ENCODE results near the gene ZACN.

DNA sequence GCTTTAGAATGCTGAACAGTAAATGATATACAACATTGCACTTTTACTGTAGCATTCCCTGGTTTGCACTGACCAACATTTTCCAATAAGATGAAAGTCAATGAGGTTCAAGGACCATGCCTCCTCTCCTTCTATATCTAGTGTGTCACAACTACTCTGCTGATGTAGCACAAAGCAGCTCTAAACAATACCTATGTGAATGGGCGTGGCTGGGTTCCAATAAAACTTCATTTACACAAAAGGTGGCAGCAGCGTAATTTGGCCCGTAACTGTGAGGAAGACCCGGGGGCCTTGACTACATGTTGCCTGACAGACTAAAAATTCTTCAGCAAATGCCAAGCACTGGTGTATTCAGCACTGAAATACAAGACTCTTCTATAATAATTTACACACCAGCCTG, 13.2 kb upstream of the ZACN start:
- no peak for TF ChIP-seq EZH2phosphoT487 (conservative IDR thresholded peaks at IDR 0.05; ENCODE audit: low read length)
- TF ChIP-seq, protein P1, sequence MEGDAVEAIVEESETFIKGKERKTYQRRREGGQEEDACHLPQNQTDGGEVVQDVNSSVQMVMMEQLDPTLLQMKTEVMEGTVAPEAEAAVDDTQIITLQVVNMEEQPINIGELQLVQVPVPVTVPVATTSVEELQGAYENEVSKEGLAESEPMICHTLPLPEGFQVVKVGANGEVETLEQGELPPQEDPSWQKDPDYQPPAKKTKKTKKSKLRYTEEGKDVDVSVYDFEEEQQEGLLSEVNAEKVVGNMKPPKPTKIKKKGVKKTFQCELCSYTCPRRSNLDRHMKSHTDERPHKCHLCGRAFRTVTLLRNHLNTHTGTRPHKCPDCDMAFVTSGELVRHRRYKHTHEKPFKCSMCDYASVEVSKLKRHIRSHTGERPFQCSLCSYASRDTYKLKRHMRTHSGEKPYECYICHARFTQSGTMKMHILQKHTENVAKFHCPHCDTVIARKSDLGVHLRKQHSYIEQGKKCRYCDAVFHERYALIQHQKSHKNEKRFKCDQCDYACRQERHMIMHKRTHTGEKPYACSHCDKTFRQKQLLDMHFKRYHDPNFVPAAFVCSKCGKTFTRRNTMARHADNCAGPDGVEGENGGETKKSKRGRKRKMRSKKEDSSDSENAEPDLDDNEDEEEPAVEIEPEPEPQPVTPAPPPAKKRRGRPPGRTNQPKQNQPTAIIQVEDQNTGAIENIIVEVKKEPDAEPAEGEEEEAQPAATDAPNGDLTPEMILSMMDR (IDR thresholded peaks at IDR 0.05; ENCODE audit: insufficient read depth, low read length, poor library complexity, severe bottlenecking), result no peak
